ENCODE measurements around the gene ZDHHC1.

DNA sequence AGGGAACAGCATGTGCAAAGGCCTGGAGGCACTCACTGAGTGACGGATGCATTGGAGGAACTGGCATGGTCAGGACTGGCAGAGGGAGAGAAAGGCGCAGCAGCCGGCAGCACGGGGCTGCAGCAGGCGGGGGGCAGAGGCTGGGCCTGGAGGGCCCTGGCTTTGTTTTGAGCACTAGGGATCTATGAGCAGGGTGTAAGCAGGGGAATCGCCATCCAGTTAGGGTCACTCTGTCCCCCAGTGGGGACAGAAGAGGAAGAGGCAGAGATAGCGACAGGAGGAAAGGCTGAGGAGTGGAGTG is 28.8 kb upstream of the ZDHHC1 start:
- no peak for TF ChIP-seq RXRA (IDR thresholded peaks at IDR 0.05)
- TF ChIP-seq, protein P1, sequence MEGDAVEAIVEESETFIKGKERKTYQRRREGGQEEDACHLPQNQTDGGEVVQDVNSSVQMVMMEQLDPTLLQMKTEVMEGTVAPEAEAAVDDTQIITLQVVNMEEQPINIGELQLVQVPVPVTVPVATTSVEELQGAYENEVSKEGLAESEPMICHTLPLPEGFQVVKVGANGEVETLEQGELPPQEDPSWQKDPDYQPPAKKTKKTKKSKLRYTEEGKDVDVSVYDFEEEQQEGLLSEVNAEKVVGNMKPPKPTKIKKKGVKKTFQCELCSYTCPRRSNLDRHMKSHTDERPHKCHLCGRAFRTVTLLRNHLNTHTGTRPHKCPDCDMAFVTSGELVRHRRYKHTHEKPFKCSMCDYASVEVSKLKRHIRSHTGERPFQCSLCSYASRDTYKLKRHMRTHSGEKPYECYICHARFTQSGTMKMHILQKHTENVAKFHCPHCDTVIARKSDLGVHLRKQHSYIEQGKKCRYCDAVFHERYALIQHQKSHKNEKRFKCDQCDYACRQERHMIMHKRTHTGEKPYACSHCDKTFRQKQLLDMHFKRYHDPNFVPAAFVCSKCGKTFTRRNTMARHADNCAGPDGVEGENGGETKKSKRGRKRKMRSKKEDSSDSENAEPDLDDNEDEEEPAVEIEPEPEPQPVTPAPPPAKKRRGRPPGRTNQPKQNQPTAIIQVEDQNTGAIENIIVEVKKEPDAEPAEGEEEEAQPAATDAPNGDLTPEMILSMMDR (IDR thresholded peaks at IDR 0.05; ENCODE audit: low read depth, low read length, missing input control) = no peak
- no peak for TF ChIP-seq SP1 (IDR thresholded peaks at IDR 0.05)
- no peak for TF ChIP-seq FOXA2 (IDR thresholded peaks at IDR 0.05)
- TF ChIP-seq, protein P2, sequence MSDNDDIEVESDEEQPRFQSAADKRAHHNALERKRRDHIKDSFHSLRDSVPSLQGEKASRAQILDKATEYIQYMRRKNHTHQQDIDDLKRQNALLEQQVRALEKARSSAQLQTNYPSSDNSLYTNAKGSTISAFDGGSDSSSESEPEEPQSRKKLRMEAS (IDR thresholded peaks at IDR 0.05) = no peak
- TF ChIP-seq, protein P3, sequence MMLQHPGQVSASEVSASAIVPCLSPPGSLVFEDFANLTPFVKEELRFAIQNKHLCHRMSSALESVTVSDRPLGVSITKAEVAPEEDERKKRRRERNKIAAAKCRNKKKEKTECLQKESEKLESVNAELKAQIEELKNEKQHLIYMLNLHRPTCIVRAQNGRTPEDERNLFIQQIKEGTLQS (IDR thresholded peaks at IDR 0.05) = no peak
- TF ChIP-seq, protein P4, sequence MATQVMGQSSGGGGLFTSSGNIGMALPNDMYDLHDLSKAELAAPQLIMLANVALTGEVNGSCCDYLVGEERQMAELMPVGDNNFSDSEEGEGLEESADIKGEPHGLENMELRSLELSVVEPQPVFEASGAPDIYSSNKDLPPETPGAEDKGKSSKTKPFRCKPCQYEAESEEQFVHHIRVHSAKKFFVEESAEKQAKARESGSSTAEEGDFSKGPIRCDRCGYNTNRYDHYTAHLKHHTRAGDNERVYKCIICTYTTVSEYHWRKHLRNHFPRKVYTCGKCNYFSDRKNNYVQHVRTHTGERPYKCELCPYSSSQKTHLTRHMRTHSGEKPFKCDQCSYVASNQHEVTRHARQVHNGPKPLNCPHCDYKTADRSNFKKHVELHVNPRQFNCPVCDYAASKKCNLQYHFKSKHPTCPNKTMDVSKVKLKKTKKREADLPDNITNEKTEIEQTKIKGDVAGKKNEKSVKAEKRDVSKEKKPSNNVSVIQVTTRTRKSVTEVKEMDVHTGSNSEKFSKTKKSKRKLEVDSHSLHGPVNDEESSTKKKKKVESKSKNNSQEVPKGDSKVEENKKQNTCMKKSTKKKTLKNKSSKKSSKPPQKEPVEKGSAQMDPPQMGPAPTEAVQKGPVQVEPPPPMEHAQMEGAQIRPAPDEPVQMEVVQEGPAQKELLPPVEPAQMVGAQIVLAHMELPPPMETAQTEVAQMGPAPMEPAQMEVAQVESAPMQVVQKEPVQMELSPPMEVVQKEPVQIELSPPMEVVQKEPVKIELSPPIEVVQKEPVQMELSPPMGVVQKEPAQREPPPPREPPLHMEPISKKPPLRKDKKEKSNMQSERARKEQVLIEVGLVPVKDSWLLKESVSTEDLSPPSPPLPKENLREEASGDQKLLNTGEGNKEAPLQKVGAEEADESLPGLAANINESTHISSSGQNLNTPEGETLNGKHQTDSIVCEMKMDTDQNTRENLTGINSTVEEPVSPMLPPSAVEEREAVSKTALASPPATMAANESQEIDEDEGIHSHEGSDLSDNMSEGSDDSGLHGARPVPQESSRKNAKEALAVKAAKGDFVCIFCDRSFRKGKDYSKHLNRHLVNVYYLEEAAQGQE (IDR thresholded peaks at IDR 0.05) = no peak
- no peak for TF ChIP-seq TAF1 (conservative IDR thresholded peaks at IDR 0.05)
- no peak for TF ChIP-seq JUND (IDR thresholded peaks at IDR 0.05)
